Activated naive CD4-positive, alpha-beta T cell treated with anti-CD3 and anti-CD28 coated beads for 36 hours (primary cell): Measurements from ENCODE around the gene PKNOX1. TPM values are rescaled to one million over a fixed set of nuclear protein-coding genes. Genes with fewer than 3 reads are reported as not detected.
A peak's percentile ranks its signal among the peaks of the same experiment; 100 is the strongest.
"Not testable (repeated sequence)": the region's sequence is repeated elsewhere in the genome, so short reads cannot be mapped to it uniquely, and the experiment has no call there.

Experiments
- CTCF ChIA-PET: fragments of 350-600 bp; sonication (Branson Sonifier 250); formaldehyde crosslinking; loops from one replicate; lab custom pipeline; 2021; ENCODE audit warnings: antibody characterized with exemption; lab: Charles Lee
- DNase-seq: peaks from one replicate; pipeline ENCODE4 v3.0.0-alpha.2; 2020
- H3K27ac Mint-ChIP-seq: one replicate; pipeline ENCODE4 v1.8.0; 2021; ENCODE audit warnings: mild to moderate bottlenecking, mixed read lengths
- H3K27me3 Mint-ChIP-seq: one replicate; pipeline ENCODE4 v1.8.0; 2021; ENCODE audit warnings: low read depth, mixed read lengths
- H3K36me3 Mint-ChIP-seq: one replicate; pipeline ENCODE4 v1.8.0; 2021; ENCODE audit warnings: low read depth, mixed read lengths
- H3K4me1 Mint-ChIP-seq: one replicate; pipeline ENCODE4 v1.8.0; 2021; ENCODE audit warnings: low read depth, mixed read lengths
- H3K4me3 Mint-ChIP-seq: one replicate; pipeline ENCODE4 v1.8.0; 2021; ENCODE audit warnings: mild to moderate bottlenecking, moderate library complexity, mixed read lengths
- H3K9me3 Mint-ChIP-seq: one replicate; pipeline ENCODE4 v1.8.0; 2021; ENCODE audit warnings: mixed read lengths
- intact Hi-C: fragments of 100-400 bp; cut with micrococcal nuclease; formaldehyde crosslinking; loops from one replicate; pipeline ENCODE4 v1.15.1; 2023
- total RNA-seq, 2 experiments: library from RNA; stranded (reverse); gene quantifications; one replicate each; pipeline ENCODE4 v1.2.3, GENCODE V29; 2021

Gene PKNOX1, protein sequence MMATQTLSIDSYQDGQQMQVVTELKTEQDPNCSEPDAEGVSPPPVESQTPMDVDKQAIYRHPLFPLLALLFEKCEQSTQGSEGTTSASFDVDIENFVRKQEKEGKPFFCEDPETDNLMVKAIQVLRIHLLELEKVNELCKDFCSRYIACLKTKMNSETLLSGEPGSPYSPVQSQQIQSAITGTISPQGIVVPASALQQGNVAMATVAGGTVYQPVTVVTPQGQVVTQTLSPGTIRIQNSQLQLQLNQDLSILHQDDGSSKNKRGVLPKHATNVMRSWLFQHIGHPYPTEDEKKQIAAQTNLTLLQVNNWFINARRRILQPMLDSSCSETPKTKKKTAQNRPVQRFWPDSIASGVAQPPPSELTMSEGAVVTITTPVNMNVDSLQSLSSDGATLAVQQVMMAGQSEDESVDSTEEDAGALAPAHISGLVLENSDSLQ
- total RNA-seq, result 10 to 100 TPM; 15.1 to 17.6 TPM

DNA sequence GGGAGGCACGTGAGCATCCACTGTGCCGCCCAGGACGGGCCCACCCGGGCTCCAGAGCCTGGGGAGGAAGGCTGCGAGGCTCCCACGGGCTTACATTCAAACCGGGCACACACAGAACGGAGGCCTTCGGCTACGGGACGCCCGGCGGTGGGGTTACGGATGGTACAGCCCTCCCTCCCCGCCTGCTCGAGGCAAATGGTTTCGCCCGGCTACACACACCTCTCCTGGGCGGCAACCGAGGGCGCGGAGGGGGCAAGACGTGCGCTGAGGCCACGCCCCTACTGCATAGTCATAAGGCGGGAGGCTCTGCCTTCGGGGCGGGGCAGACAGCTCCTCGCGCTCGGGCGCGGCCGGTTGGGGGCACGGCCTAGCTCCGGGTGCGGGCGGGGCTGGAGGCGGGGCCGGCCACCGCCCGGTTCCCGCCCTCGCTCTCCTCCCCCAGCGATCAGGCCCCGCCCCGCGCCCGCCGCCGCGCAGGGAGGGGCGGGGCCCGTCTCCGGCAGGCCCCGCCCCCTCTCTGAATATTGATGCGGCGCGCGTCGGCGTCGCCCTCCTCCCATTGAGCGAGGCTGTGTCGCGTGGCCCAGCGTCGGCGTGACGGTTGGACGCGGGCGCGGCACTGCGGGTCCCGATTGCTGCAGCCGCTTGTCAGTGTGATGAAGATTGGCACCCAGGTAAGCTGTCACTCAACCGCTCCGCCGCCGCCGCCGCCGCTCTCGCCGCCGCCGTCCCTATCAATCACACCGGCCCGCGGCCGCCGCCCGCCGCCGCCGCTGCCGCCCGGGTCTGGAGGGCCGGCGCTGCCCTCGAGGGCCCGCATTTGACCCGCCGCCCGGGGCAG lies at the start of gene PKNOX1:
TSS of gene PKNOX1 (plus strand) at position 572 of the 841 bp plus-strand sequence. CDS start 29,820 bp downstream, outside the sequence.
- intact Hi-C loops, result loop anchor here (1.0 to 5.0 kb wide), 5 partner anchors 81 to 1363 kb away; partner anchors contain the start of genes CFAP410, NDUFV3 and WDR4
- Mint-ChIP-seq H3K27me3 (no peaks in the 10 kb centered on the region), H3K9me3 (no peaks in the 10 kb centered on the region), H3K27ac (peak within 1 kb of the TSS; percentile 94), H3K4me1 (peaks cover 34% of the 10 kb centered on the region), H3K4me3 (peak within 1 kb of the TSS; percentile 90), H3K36me3 (peaks cover 13% of the 10 kb centered on the region)
- CTCF ChIA-PET, result no interaction called here
- DNase-seq, result peak; percentile 99

GRCh38 chr21:42925114-42925926 lies 49.0 kb upstream of the PKNOX1 start, which contains the start of gene ERVH48-1:
ERVH48-1 (minus strand) TSS chr21:42925630; CDS start chr21:42919006, 6,624 bp downstream.
- intact Hi-C loops, result no loop called here
- H3K4me3 Mint-ChIP-seq, result no peak within 1 kb of the TSS
- no peaks in the 10 kb centered on the region for H3K9me3 Mint-ChIP-seq
- no peak within 1 kb of the TSS for H3K27ac Mint-ChIP-seq
- peaks cover 15% of the 10 kb centered on the region for H3K4me1 Mint-ChIP-seq
- H3K27me3 Mint-ChIP-seq, result no peaks in the 10 kb centered on the region
- CTCF ChIA-PET, result interaction anchor here (0.6 to 0.8 kb wide), 2 partner anchors 395 to 721 kb away, joined by 3 to 6 read pairs; no protein-coding TSS in a partner anchor
- no peaks in the 10 kb centered on the region for H3K36me3 Mint-ChIP-seq
- DNase-seq, result peak; percentile 37

DNA sequence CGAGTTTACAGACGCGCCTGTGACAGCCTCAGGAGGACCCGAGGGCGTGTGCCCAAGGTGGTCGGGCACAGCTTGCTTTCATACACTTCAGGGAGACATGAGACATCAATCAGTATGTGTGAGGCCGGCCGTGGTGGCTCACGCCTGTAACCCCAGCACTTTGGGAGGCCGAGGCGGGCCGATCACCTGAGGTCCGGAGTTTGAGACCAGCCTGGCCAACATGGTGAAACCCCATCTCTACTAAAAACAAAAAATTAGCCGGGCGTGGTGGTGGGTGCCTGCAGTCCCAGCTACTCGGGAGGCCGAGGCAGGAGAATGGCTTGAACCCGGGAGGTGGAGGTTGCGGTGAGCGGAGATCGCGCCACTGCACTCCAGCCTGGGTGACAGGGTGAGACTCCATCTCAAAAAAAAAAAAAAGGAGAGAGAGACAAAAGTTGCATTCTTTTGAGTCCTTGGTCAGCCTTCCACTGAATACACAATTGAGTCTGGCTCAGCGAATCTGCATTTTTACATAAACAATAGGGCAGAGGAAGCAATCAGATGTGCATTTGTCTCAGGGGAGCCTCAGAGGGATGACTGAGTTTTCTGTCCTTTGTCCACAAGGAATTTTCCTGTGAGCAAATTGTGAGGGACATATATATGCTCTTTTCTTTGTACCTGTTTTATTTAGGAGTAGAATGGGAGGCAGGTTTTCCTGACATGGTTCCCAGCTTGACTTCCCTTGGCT lies 46.7 kb upstream of the PKNOX1 start:
- H3K36me3 Mint-ChIP-seq, H3K4me3 Mint-ChIP-seq, DNase-seq, CTCF ChIA-PET, H3K9me3 Mint-ChIP-seq, H3K27ac Mint-ChIP-seq, H3K27me3 Mint-ChIP-seq, intact Hi-C loops: not testable (repeated sequence)
- H3K4me1 Mint-ChIP-seq, result peaks cover 15% of the 10 kb centered on the region

DNA sequence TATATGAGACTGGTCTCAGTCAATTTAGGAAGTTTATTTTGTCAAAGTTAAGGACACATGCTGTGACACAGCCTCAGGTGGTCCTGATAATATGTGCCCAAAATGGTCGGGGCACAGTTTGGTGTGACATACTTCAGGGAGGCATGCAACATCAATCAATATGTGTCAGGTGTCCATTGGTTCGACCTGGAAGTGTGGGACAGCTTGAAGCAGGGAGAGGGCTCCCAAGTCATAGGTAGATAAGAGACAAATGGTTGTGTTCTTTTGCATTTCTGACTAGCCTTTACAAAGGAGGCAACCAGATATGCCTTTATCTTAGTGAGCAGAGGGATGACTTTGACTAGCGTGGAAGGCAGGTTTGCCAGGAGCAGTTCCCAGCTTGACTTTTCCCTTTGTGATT lies 44.4 kb upstream of the PKNOX1 start:
- CTCF ChIA-PET, result no interaction called here
- Mint-ChIP-seq H3K9me3 (no peaks in the 10 kb centered on the region), H3K4me1 (peaks cover 3% of the 10 kb centered on the region), H3K27ac (no peak overlapping the region), H3K36me3 (no peaks in the 10 kb centered on the region), H3K4me3 (no peak overlapping the region), H3K27me3 (no peaks in the 10 kb centered on the region)
- DNase-seq, result no peak
- intact Hi-C loops, result no loop called here

GRCh38 chr21:42931560-42932235 lies 42.7 kb upstream of the PKNOX1 start:
- H3K4me3 Mint-ChIP-seq, result no peak overlapping the region
- H3K36me3 Mint-ChIP-seq, result no peaks in the 10 kb centered on the region
- no peaks in the 10 kb centered on the region for H3K4me1 Mint-ChIP-seq
- DNase-seq, result no peak
- no peaks in the 10 kb centered on the region for H3K27me3 Mint-ChIP-seq
- H3K9me3 Mint-ChIP-seq, result no peaks in the 10 kb centered on the region
- H3K27ac Mint-ChIP-seq, result no peak overlapping the region
- CTCF ChIA-PET, result no interaction called here
- intact Hi-C loops, result no loop called here

GRCh38 chr21:42932378-42933136 lies 41.8 kb upstream of the PKNOX1 start:
- H3K36me3 Mint-ChIP-seq, intact Hi-C loops, H3K27ac Mint-ChIP-seq: not testable (repeated sequence)

GRCh38 chr21:42933137-42933970 lies 41.0 kb upstream of the PKNOX1 start:
- H3K27me3 Mint-ChIP-seq, H3K4me1 Mint-ChIP-seq, intact Hi-C loops, H3K27ac Mint-ChIP-seq, DNase-seq, H3K9me3 Mint-ChIP-seq, H3K4me3 Mint-ChIP-seq, H3K36me3 Mint-ChIP-seq: not testable (repeated sequence)
- CTCF ChIA-PET, result interaction anchor here (0.6 kb wide), 1 partner anchor 12 kb away, joined by 4 read pairs; no protein-coding TSS in a partner anchor

More at GRCh38 chr21:42932378-42933136, 41.8 kb upstream of the PKNOX1 start:
- DNase-seq, H3K4me3 Mint-ChIP-seq, CTCF ChIA-PET, H3K4me1 Mint-ChIP-seq, H3K9me3 Mint-ChIP-seq, H3K27me3 Mint-ChIP-seq: not testable (repeated sequence)

DNA sequence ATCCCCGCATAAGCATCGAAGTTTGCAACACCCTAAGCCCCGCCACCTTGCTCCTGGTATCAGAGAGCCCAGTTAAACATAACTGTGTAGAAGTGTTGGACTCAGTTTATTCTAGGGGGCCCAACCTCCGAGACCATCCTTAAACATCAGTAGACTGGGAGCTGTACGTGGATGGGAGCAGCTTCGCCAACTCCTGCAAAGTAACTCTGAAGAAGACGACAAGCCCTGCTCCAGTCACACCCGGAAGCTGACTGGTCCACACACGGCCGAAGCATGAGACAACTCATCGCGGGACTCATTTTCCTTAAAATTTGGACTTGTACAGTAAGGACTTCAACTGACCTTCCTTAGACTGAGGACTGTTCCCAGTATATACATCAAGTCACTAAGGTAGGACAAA lies 40.4 kb upstream of the PKNOX1 start:
- CTCF ChIA-PET, result interaction anchor here (0.6 kb wide), 1 partner anchor 12 kb away, joined by 4 read pairs; no protein-coding TSS in a partner anchor
- H3K27ac Mint-ChIP-seq, H3K4me1 Mint-ChIP-seq, H3K4me3 Mint-ChIP-seq, H3K9me3 Mint-ChIP-seq, intact Hi-C loops, H3K36me3 Mint-ChIP-seq, H3K27me3 Mint-ChIP-seq, DNase-seq: not testable (repeated sequence)

DNA sequence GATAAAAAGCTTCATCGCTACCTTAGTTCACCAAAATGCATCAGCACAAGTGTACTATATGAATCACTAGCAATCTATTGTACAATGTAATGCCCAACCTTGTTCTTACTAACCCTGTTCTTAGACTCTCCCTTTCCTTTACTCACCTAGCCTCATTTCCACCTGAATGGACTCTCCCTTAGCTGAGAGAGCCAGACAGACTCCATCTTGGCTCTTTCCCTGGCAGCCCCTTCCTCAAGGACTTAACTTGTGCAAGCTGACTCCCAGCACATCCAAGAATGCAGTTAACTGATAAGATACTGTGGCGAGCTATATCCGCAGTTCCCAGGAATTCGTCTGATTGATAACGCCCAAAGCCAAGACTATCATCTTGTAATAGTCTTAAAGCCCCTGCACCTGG lies 38.0 kb upstream of the PKNOX1 start:
- H3K27ac Mint-ChIP-seq, DNase-seq, H3K9me3 Mint-ChIP-seq, H3K27me3 Mint-ChIP-seq, CTCF ChIA-PET, intact Hi-C loops, H3K36me3 Mint-ChIP-seq, H3K4me1 Mint-ChIP-seq, H3K4me3 Mint-ChIP-seq: not testable (repeated sequence)
